ENCODE results near the gene NSG1. TPM values are rescaled to one million over a fixed set of nuclear protein-coding genes. Genes with fewer than 3 reads are reported as not detected.
A peak's percentile ranks its signal among the peaks of the same experiment; 100 is the strongest.

NSG1 gene
- total RNA-seq, 1 donor from 2014 or later = 12.7 TPM

DNA sequence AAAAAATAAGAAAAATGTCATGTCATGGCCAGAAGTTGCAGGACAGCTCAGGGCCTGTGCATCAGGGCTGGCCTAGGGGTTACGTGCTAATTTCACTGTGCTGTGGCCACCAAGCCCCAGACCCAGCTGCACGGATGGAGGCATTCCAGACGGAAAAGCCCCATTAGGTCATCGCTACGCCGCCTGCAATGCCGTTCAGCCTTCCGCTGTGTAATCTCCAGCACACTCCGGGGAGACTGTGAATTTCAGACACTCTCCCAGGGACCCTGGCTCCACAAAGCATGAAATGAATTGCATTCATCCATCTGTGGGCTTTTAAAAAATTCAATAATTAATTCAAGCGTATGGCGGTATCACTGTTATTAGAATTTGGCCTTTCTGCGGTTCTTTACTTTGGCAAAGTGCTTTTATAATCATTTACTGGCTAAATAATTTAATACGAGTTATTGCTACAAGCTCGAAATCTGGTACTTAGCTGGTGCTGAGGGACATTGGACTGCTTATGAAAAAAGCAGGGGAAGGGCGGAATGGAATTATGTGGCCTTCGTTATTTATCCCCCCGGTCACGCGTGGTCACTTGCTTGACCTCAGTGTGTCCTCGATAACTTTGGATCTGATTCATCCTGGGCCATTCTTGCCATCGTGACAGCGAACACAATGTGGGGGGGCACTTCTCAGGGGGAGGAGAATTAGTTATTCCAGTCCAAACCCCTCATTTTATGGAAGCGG lies 9.0 kb upstream of the NSG1 start:
- H3K36me3 ChIP-seq (ENCODE audit: control insufficient read depth, insufficient read depth, low read length) = no peaks in the 10 kb centered on the region
- DNase-seq (ENCODE audit: low read depth) = no peak
- no peak overlapping the region for H3K4me3 ChIP-seq (ENCODE audit: low read depth, low read length)
- H3K27me3 ChIP-seq (ENCODE audit: control insufficient read depth, insufficient read depth, low read length) = peaks cover 10% of the 10 kb centered on the region
- TF ChIP-seq, protein P1, sequence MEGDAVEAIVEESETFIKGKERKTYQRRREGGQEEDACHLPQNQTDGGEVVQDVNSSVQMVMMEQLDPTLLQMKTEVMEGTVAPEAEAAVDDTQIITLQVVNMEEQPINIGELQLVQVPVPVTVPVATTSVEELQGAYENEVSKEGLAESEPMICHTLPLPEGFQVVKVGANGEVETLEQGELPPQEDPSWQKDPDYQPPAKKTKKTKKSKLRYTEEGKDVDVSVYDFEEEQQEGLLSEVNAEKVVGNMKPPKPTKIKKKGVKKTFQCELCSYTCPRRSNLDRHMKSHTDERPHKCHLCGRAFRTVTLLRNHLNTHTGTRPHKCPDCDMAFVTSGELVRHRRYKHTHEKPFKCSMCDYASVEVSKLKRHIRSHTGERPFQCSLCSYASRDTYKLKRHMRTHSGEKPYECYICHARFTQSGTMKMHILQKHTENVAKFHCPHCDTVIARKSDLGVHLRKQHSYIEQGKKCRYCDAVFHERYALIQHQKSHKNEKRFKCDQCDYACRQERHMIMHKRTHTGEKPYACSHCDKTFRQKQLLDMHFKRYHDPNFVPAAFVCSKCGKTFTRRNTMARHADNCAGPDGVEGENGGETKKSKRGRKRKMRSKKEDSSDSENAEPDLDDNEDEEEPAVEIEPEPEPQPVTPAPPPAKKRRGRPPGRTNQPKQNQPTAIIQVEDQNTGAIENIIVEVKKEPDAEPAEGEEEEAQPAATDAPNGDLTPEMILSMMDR (IDR thresholded peaks at IDR 0.05; ENCODE audit: insufficient read depth, low read length, poor library complexity, severe bottlenecking) = no peak

DNA sequence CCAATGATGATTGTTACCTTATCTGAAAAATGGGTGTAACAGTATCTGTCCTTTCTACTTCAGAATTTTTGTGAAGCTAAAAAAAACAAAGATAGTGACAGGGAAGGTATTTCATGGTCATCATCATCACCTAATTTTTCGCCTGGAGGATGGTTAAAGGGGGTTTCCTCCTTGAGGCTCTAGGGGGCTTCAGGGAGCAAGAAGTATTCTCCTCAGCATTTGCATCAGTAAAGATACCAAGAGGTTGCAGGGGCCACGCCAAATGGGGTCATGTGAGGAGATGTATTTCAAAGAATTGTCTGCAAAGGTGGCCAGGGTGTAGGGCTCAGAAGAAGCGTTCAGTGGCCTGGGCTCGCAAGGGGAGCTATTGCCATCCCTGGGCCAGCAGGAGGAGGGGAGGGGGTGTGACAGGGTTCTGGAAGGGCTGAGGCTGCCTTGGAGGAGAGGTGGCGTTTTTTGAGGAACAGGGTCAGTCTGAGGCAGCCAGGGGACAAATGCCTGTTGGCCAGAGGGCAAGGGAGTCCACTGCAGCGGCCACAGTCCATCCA lies 7.3 kb upstream of the NSG1 start:
- H3K36me3 ChIP-seq (ENCODE audit: control insufficient read depth, insufficient read depth, low read length) = no peaks in the 10 kb centered on the region
- no peak for DNase-seq (ENCODE audit: low read depth)
- H3K4me3 ChIP-seq (ENCODE audit: low read depth, low read length) = no peak overlapping the region
- TF ChIP-seq, protein P1 (IDR thresholded peaks at IDR 0.05; ENCODE audit: insufficient read depth, low read length, poor library complexity, severe bottlenecking) = no peak
- H3K27me3 ChIP-seq (ENCODE audit: control insufficient read depth, insufficient read depth, low read length) = peaks cover 20% of the 10 kb centered on the region

DNA sequence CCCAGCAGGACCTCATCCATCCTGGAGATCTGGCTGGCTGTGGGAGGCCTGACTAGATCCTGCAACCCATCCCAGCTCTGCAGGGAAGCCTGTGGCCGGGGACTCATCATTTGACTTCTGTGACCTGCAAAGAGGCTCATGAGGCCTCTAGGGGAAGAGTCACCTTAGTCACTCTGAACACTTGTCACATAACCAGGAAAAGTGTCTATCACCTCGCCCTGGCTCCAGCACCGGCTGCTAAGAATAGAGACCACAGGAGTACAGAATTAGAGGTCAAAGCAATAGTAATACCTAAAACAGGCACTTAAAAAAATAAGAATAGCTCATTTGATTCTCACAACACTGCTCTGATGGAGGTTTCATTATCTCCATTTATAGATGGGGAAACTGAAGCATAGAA lies 3.8 kb upstream of the NSG1 start:
- Histone ChIP-seq H3K27me3 (ENCODE audit: control insufficient read depth, insufficient read depth, low read length) (peaks cover 49% of the 10 kb centered on the region), H3K36me3 (ENCODE audit: control insufficient read depth, insufficient read depth, low read length) (no peaks in the 10 kb centered on the region), H3K4me3 (ENCODE audit: low read depth, low read length) (no peak overlapping the region)
- no peak for DNase-seq (ENCODE audit: low read depth)
- TF ChIP-seq, protein P1 (IDR thresholded peaks at IDR 0.05; ENCODE audit: insufficient read depth, low read length, poor library complexity, severe bottlenecking) = no peak

DNA sequence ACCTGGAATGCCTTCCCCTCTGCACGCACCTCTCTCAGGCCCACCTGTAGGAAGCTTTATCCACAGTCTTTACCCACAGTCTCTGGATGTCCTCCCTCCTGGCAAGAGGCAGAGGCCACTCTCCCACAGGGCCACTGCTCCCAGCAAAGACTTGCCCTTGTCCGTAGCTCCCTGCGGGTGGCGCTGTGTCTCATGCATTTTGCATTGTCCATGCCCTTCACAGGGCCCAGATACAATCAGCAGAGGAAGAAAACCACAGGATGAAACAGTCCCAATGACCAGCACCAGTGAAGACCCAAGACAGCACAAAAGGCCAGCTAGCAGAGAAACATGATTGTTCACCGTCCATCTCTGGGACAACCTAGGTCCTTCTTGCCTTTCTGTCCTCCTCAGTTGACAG lies 2.1 kb upstream of the NSG1 start:
- H3K36me3 ChIP-seq (ENCODE audit: control insufficient read depth, insufficient read depth, low read length) = no peaks in the 10 kb centered on the region
- H3K27me3 ChIP-seq (ENCODE audit: control insufficient read depth, insufficient read depth, low read length) = peaks cover 60% of the 10 kb centered on the region
- TF ChIP-seq, protein P1 (IDR thresholded peaks at IDR 0.05; ENCODE audit: insufficient read depth, low read length, poor library complexity, severe bottlenecking) = peak; percentile 33
- no peak for DNase-seq (ENCODE audit: low read depth)
- no peak overlapping the region for H3K4me3 ChIP-seq (ENCODE audit: low read depth, low read length)

DNA sequence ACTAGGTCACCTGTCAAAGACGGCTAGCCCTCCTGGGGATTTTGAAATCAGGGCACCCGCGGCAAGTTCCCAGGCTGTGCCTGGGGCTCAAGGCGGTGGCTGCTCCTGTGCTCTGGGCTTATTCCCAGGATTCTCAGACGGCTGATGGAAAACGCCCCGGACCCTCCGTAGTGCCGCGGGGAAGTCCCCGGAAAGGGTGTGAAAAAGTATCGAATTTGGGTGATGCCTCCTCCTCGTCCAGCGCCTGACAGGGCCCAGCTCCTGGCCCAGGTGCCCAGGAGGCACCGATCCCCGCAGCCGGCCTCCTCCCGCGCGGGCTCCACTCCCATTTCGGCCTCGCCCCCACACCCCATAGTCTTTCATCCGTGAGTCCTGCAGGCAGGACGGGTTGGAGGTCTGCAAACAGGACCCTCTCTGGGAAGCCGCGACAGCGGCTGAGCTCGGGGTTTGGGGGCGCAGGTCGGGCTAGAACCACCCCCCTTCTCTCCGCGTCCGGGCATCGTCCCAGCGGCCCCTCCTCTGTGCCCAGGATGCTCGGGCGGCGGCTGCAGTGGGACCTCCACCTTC lies 1.1 kb upstream of the NSG1 start:
- H3K36me3 ChIP-seq (ENCODE audit: control insufficient read depth, insufficient read depth, low read length) = no peaks in the 10 kb centered on the region
- TF ChIP-seq, protein P1 (IDR thresholded peaks at IDR 0.05; ENCODE audit: insufficient read depth, low read length, poor library complexity, severe bottlenecking) = no peak
- DNase-seq (ENCODE audit: low read depth) = no peak
- H3K27me3 ChIP-seq (ENCODE audit: control insufficient read depth, insufficient read depth, low read length) = peaks cover 68% of the 10 kb centered on the region
- peak overlapping the region; percentile 38 for H3K4me3 ChIP-seq (ENCODE audit: low read depth, low read length)

Measured in kidney epithelial cell (primary cell).